ENCODE measurements around the gene SERP2.

GRCh38 chr13:44389060-44389666 is 15.5 kb downstream of the SERP2 start:
- TF ChIP-seq POLR2A (IDR thresholded peaks at IDR 0.05) (no peak), CTCF (IDR thresholded peaks at IDR 0.05) (no peak)
